Stimulated activated naive CD8-positive, alpha-beta T cell treated with anti-CD3 and anti-CD28 coated beads, Interleukin-15, Interleukin-2, amounts not matched to agents 100 U/mL and 50 U/mL, for 24 hours (primary cell): ENCODE results near the gene TRMO.

Experiments
- ATAC-seq: fragments of 150-1000 bp; cut with Tn5 transposase; one replicate; pipeline ENCODE4 v1.10.0; 2021
- DNase-seq: peaks from one replicate; pipeline ENCODE4 v3.0.0; 2021

TRMO gene

GRCh38 chr9:97938081-97938644 lies 15.9 kb upstream of the TRMO start, which contains the start of gene HEMGN:
TSS of gene HEMGN (minus strand) at chr9:97938172. CDS start at chr9:97938136, 36 bp downstream.
- ATAC-seq (peak; percentile 72), DNase-seq (no peak)

GRCh38 chr9:97936998-97937397 lies 14.7 kb upstream of the TRMO start:
- no peak for DNase-seq
- no peak for ATAC-seq

- ATAC-seq (no peak), DNase-seq (no peak)
These were observed 13.0 kb upstream of the TRMO start for GRCh38 chr9:97935276-97935675.

- peak; percentile 7 for ATAC-seq
- DNase-seq = no peak
These were observed 12.2 kb upstream of the TRMO start for GRCh38 chr9:97934321-97935115.

- ATAC-seq (no peak), DNase-seq (no peak)
These were observed 11.1 kb upstream of the TRMO start for GRCh38 chr9:97933297-97933998.

- DNase-seq (no peak), ATAC-seq (no peak)
These were observed 8.7 kb upstream of the TRMO start for GRCh38 chr9:97930972-97931371.

GRCh38 chr9:97928986-97929604 lies 6.8 kb upstream of the TRMO start:
- DNase-seq = no peak
- no peak for ATAC-seq

GRCh38 chr9:97925497-97926334 lies 3.4 kb upstream of the TRMO start:
- ATAC-seq = no peak
- no peak for DNase-seq

GRCh38 chr9:97924386-97924785 lies 2.1 kb upstream of the TRMO start:
- DNase-seq (no peak), ATAC-seq (no peak)

GRCh38 chr9:97923529-97924108 lies 1.3 kb upstream of the TRMO start:
- DNase-seq = peak; percentile 75
- ATAC-seq = peak; percentile 37

GRCh38 chr9:97919217-97919813 lies 3.0 kb downstream of the TRMO start:
- DNase-seq (no peak), ATAC-seq (no peak)

GRCh38 chr9:97918611-97919010 lies 3.7 kb downstream of the TRMO start:
- ATAC-seq = no peak
- DNase-seq = no peak

- no peak for ATAC-seq
- DNase-seq = no peak
These were observed 10.3 kb downstream of the TRMO start for GRCh38 chr9:97911970-97912369.

- ATAC-seq = no peak
- DNase-seq = no peak
These were observed 10.8 kb downstream of the TRMO start for GRCh38 chr9:97911528-97911927.

- DNase-seq (no peak), ATAC-seq (no peak)
These were observed 11.9 kb downstream of the TRMO start for GRCh38 chr9:97910357-97910756.

GRCh38 chr9:97908705-97909104 lies 13.6 kb downstream of the TRMO start:
- DNase-seq (no peak), ATAC-seq (no peak)

GRCh38 chr9:97907632-97908031 lies 14.7 kb downstream of the TRMO start:
- no peak for DNase-seq
- ATAC-seq = no peak

GRCh38 chr9:97907046-97907445 lies 15.3 kb downstream of the TRMO start:
- ATAC-seq (no peak), DNase-seq (no peak)

- ATAC-seq (no peak), DNase-seq (no peak)
These were observed 16.0 kb downstream of the TRMO start for GRCh38 chr9:97906236-97906831.

- ATAC-seq = peak; percentile 81
- no peak for DNase-seq
These were observed 17.1 kb downstream of the TRMO start for GRCh38 chr9:97905228-97905627.

GRCh38 chr9:97904725-97905124 lies 17.6 kb downstream of the TRMO start:
- DNase-seq (peak; percentile 32), ATAC-seq (peak; percentile 62)
